ENCODE results near the gene SRRT.

SRRT gene

DNA sequence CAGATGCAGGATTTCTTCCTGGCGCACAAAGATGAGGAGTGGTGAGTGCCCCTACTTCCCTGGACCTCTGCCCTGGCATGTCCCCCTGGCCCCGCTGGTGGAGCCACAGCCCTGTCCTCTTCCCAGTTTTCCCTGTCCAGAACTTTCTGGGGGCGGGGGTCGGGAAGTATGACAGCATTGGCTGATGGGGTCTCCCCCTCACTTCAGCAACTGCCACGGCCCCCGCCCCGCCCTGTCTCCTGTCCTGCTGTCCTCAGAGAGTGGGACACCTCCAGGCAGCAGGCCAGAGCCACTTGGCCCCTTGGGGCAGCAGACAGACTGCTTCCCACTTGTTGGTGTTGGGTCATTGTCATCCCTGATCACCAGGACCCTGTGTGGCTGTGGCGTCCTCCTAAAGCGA is 7.3 kb downstream of the SRRT start:
- no peak for DNase-seq (ENCODE audit: low read depth in 2 of 2)

DNA sequence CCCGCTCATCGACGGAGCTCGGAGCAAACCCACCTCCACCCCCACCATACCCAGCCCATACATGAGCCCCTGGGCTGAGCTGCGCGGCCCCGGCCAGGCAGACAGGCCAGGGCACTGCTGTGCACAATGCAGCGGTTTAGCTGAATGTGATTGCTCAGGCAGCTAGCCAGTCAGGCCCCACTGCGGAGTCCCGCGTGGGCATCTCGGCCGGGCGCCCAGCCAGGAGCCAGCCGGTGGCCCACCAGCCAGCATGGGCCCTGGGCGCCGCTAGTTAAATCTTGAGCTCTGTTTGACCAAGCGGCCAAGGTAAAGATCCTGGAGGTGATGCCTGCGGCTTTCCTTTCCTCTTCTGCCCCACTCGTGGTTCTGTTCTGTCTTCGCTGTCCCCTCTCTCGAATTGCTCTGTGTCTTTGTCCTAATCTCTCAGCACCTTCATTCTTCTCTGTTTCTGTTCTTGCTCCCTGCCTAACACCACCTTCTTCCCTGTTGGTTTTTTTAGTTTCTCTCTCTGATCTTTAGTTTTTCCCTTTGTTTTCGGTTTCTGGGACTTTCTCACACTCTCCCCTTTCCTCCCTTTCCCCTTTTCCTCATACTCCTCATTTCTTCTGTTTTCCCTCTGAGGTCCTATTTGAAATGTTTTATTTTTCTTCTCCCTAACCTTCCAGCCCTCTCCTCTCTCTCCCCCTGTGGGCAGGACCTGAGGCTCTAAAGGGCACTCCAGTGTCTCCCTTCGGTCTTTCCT is 8.1 kb downstream of the SRRT start:
- DNase-seq (ENCODE audit: low read depth in 2 of 2) = no peak

GRCh38 chr7:100884736-100885439 is 10.0 kb downstream of the SRRT start:
- no peak for DNase-seq (ENCODE audit: low read depth in 2 of 2)

- DNase-seq (ENCODE audit: low read depth in 2 of 2) = no peak
These were observed 10.7 kb downstream of the SRRT start for GRCh38 chr7:100885440-100886141.

- no peak for DNase-seq (ENCODE audit: low read depth in 2 of 2)
These were observed 11.4 kb downstream of the SRRT start for GRCh38 chr7:100886142-100886935.

GRCh38 chr7:100886936-100887515 is 12.1 kb downstream of the SRRT start:
- DNase-seq (ENCODE audit: low read depth in 2 of 2) = no peak

- DNase-seq (ENCODE audit: low read depth in 2 of 2) = no peak
These were observed 12.8 kb downstream of the SRRT start for GRCh38 chr7:100887516-100888290.

- DNase-seq (ENCODE audit: low read depth in 2 of 2) = no peak
These were observed 13.5 kb downstream of the SRRT start for GRCh38 chr7:100888291-100888987.

- DNase-seq (ENCODE audit: low read depth in 2 of 2) = no peak
These were observed 14.3 kb downstream of the SRRT start, which contains the start of gene UFSP1 for GRCh38 chr7:100888988-100889750. Gene UFSP1, minus strand, starts transcription at chr7:100889715. Its CDS starts 444 bp downstream, at chr7:100889271.

DNA sequence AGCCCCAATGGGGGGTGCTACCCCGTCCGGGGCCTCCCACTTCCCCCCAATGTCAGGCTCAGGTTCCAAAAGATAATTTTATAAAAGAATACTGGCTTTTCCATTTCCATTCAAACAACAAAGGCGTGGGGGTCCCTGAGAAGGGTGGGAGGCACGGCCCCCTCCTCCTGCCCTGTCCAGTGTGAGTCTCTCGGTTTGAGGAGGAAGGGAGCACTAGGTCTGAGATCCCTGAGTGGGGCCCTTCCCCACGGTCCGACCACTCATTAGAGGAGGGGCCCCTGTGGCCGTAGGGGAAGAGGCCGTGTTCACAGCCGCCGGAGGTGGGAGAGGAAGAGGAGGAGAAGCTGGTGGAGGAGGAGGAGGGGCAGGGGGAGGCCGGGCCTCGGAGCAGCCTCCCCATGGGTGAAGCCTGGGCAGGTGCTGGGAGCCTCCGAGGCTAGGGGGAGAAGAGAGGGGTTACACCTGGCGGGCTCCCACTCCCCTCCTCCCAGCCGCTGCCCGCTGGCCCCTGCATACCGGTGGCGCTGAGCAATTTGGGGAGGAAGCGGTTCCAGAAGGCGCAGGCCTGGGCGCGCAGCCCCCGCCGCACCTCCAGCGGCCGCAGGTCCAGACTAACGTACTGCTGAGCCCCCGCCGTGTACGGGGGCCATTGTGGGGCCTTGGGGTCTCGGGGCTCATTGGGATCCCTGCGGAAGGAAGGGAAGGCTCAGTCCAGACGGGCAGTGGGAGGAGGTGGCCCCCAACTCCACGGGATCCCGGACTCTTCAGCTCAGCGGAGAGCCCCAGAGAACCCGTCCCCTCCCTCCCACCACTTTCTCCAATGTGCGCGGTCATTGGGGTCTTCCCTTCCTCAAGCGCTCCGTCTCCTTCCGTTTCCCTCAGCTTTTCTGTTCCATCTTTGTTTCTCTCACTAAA is 16.0 kb downstream of the SRRT start:
- no peak for DNase-seq (ENCODE audit: low read depth in 2 of 2)

DNA sequence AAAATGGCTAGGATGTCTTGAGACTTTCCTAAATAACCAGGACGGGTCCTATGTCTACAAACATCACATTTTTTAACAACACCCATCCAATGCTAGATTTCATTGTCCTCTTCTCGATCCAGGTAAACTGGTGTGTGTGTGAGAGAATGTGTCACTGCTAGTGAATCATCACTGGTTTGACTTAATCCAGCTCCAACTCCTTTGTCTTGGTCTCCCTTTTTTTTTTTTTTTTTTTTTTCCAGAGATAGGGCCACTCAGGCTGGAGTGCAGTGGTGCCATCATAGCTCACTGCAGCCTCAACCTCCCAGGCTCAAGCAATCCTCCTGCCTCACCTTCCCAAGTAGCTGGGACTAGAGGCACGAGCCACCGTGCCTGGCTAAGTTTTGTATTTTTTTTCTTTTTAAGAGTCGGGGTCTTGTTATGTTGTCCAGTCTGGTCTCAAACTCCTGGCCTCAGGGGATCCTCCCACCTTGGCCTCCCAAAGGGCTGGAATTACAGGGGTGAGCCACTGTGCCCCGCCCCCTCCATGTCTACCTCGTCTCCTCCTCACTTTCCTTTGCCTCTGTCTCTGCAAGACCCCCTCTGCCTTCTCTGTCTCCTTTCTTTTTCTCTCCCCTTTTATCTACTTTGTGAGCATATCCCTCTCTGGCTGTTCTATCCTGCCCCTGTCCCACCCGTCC is 16.8 kb downstream of the SRRT start:
- no peak for DNase-seq (ENCODE audit: low read depth in 2 of 2)

GRCh38 chr7:100892364-100893317 is 17.7 kb downstream of the SRRT start:
- no peak for DNase-seq (ENCODE audit: low read depth in 2 of 2)

DNA sequence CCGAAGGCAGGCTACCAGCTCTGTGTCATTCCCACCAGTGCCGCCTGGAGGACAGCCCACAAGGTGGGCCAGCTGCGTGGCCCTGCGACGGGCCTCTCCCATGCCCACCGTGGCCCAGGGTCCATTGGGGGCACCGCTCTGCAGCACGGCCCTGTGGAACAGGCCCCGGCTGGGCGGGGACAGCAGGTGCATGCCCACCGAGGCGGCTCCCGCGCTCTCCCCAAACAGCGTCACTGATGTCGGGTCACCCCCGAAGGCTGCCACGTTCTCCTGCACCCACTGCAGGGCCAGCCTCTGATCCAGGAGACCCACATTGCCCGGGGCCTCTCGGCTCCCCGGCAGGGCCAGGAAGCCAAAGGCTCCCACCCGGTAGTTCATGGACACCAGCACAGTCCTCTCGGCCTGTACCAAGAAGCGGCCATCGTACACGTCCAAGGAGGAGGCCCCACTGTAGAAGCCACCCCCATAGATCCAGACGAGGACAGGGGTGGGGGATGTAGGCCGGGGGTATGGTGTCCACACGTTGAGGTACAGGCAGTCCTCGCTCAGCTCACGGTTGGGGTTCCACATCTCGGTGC is 18.5 kb downstream of the SRRT start:
- no peak for DNase-seq (ENCODE audit: low read depth in 2 of 2)

DNA sequence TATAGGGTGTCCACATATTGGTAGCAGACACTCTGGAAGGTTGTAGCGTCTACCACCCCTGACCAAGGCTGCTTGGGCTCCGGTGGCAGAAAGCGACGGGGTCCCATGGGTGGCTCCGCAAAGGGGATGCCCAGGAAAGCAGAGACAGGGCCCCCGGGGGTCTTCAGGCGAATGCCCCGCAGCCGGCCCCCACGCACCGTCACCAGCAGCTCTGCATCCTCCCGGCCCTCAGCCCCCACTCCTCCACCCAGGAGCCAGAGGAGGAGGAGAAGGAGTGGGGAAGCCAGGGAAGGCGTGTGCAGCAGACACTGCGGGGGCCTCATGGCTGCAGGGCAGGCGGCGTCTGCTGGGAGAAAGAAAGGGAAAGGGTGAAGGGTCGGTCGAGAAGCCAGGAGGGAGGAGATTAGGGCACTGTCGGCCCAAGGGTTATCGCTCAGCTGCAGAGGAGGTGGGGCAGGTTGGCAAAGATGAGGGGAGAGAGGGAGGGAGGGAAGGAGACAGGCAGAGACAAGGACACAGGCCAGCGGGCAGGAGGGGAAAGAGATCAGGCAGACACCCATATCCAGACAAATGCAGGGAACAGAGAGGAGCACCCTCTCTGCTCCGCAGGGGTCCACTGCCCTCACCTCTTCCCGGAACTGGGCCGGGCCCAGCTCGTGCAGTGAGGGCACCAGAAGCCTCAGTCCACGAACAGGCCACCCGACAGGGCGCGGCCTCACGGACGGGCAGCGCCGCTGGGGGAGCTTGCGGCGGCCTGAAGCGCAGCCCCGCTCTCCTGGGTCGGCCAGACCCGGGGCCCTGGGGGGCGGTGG is 19.2 kb downstream of the SRRT start:
- no peak for DNase-seq (ENCODE audit: low read depth in 2 of 2)

Measured in stimulated activated CD8-positive, alpha-beta memory T cell treated with anti-CD3 and anti-CD28 coated beads, Interleukin-2, amount 100 ng/mL, for 1 hour (primary cell).